Medulla oblongata (tissue), 1 donor: ENCODE data around the gene KCNQ1OT1.

ENCODE experiments used
- DNase-seq: peaks from one replicate; pipeline ENCODE4 v3.0.0-alpha.2; 2015; ENCODE audit errors: extremely low spot score

The KCNQ1OT1 gene

GRCh38 chr11:2594267-2594666 lies 105.5 kb downstream of the KCNQ1OT1 start:
- DNase-seq: no peak

- no peak for DNase-seq
Measured at GRCh38 chr11:2593393-2593950, 106.3 kb downstream of the KCNQ1OT1 start.

DNA sequence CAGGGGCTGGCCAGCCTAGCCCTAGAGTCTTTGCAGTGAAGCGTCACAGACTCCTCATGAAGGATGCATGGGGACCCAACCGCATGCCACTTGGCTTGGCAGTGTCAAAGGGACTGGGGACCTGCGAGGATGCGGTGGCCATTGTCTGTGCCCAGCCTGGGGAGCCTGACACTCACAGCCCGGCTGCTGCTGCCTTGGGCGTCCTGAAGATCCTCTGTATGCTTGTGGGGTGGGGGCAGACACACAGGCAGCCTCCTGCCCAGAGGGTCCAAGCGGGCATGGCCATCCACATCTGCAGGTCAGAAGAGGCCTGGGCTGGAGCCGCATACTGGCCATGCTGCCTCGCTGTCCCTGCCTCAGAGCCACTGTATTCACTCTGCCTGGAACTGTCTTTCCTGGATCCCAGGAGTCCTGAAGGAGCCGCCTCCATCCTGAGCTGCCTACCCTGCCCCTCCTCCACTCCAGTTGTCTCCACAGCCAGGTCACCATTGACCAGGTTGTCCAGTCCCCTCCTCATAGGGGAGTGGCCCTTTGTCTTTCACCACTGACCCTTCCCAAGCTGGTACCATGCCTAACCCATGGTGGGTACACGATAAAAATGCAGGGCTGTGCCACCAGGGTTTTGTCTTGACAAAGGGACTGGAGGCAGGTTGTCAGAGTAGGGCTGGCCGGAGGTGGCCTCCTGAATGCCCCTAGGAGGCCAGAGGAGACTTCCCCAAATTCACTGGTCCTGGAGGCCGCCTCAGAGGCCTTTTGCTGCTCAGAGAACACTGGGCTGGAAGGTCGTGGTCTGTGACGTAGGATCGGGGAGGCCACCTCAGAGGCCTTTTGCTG lies 107.0 kb downstream of the KCNQ1OT1 start:
- no peak for DNase-seq

DNA sequence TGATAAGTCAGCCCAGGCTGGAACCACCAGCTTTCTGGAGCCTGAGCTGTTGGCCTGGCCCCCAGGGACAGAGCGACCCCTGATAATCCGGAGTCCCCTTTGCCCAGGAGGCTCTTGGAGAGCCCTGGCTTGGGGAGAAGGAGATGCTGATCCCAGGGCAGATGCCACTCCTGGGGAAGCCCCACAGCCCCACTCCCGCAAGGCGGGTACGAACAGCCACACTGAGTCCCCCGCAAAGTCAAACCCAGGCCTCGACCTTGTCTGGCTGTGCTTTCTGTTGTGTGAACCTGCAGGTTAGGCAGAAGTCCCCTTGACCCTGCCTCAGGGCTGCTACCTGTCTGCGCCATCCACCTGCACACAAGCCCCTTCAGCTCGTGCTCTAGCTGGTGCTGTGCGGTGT lies 108.0 kb downstream of the KCNQ1OT1 start:
- no peak for DNase-seq

DNA sequence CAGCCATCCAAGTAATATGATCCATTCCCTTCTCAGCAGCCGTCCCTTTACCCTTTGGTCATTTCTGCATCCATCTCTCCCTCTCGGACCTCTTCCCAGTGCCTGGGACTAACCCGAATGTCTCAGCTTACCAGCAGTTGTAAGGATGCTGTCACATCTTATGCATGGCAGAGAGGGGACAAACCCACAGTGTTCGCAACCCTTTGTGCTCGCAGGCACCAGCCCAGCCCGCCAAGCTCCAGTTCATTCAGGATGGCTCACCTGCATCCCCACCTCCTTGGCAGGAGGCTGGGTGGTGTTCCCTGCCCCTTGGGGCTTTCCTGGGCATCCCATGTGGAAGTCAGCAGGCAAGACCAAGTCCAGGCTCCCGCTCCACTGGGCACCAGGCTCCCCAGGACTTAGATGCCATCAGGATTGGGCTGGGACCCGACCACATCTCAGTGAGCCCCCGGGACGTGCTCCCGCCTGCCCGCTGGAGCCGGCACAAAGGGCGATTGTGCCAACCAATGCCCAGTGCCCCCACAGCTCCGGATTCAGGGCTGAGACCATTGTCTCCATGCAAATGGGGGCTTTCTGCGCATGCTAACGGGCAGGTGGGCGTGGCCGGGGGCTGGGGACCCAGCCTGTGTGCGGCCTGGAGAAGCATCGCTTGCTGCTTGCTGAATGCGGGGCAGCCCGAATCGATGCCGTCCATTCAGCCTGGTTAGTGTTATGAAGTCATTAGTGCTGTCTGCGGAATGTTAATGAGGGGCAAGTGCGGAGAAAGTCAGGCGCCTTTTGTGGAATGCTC lies 108.6 kb downstream of the KCNQ1OT1 start:
- DNase-seq: peak; percentile 83

DNA sequence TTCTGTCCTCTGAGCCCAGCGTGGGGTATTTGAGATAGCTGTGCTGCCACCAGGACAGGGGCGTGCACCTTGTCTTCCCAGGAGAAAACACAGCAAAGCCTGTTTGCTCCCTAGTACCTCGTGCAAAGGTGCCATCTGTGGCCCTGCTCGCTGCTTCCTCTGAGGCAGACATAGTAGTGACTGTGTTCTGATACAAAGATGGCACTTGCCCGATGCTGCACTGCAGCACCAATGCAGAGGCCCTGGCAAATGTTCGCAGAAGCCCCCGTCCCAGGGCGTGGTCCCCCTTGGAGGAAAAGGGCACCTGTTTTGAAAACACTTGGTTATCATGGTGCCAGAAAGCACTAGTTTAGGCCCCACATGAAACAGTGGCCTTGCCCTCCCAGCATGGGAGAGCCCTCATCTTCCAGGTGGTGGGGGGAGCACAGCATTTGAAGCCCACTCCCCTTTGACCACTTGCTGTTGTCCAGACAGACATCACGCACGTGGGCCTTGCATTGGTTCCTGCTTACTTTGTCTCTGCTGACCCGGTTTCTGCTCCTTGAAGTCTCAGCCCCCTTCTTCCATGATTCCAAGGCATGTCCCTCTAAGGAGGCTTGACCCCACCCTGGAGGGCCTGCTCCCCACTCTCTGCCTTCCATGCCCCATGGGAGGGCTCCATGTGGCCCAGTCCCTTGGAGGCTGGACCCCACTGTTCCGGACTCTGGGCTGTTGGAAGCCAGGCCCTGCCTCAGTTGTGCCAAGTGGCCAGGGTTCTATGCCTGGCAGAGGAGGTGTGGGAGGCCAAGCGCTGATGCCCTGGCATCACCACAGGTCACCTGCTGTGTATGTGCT lies 109.4 kb downstream of the KCNQ1OT1 start:
- DNase-seq: no peak

DNA sequence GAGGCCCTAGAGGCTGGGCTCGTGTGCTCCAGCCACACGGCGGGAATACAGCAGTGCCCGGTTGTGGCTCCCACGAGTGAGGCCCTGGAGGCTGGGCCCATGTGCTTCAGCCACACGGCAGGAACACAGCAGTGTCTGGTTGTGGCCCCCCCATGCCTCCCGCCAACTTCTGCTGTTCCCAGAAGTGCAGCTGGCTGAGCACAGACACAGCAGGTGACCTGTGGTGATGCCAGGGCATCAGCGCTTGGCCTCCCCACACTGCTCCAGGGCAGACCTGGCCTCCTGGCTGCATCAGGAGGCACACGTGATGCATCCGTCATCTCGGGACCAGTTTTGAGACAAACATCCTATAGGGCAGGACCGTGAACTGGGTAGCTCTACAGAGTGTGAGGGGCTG lies 110.3 kb downstream of the KCNQ1OT1 start:
- no peak for DNase-seq

DNA sequence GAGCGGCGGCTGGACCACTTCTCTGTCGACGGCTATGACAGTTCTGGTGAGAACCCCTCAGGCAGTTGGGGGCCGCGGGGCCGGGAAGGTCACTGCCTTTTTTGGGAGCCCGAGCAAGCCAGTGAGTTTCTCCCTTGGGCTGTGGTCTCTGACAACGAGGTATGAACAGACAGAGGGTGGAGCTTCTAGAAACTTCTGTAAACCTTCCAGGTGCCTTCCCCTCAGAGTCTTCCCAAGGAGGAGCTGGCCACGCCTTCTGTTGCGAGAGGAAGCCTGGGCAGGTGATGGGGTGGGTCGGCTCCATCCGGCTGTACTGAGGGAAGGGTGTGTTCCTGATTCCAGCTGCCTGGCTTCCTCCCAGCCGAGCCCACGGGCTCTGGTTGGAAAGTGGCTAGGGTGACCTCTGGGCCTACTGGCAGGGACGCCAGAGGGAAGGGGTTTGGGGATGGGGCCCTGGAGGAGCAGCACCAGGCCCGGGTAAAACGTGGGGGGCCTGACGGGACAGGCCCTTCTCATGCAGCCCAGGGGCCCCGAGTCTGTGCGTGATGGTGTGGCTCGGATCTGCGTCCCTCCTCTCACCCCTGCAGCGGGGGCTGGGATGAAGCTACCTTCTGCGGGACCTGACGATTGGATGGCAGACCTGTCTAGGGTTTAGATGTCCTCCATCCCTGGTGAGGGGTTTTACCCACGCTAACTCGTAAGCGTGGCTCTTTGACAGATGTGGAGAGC lies 110.8 kb downstream of the KCNQ1OT1 start:
- DNase-seq: no peak

GRCh38 chr11:2587976-2588748 lies 111.6 kb downstream of the KCNQ1OT1 start:
- DNase-seq: no peak

DNA sequence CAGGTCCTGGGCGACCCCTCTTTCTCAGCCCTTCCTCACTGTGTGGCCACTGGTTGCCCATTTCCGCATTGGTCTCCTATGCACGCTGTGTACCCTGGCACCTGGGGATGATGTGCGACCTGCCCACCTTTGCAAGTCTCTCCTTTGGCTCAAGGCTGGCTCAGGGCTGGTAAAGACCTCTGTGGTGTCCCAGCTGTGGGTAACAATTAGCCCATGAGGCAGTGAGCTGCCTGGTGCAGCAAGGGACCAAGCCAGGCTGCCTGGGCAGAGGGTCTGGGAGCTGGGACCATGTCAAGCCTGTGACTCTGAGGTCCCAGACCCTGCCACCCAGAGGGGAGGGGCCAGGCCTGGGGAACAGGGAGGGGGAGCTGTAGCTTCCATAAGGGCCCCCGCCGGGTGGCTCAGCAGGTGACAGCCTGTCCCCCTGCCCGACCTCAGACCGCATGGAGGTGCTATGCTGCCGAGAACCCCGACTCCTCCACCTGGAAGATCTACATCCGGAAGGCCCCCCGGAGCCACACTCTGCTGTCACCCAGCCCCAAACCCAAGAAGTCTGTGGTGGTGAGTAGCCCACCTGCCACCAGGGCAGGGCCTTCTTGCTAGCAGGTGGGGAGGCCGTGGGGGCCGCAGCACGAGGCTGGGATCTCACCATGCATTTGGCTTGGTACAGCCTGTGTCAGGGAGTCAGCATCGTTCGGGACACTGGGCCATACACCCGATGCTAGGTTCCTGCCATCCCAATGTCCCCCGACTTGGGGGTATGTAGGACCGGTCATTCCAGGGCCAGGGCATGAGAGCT lies 112.5 kb downstream of the KCNQ1OT1 start:
- no peak for DNase-seq

DNA sequence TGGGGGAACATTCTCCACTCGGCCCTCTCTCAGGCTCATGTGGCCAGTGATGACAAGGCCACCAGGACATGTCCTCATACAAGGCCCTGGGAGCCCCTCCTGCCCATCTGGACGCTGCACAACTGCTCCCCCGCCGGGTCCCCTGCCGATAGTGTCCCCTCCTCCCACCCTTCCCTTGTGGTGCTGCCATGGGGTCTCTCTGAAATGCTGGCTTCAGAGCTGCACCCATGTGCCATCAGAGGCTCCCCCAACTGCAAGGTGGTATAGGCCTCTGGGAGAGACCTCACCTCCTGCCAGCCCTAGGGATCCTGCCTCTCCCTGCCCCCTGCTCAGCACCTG lies 113.0 kb downstream of the KCNQ1OT1 start:
- DNase-seq: no peak

DNA sequence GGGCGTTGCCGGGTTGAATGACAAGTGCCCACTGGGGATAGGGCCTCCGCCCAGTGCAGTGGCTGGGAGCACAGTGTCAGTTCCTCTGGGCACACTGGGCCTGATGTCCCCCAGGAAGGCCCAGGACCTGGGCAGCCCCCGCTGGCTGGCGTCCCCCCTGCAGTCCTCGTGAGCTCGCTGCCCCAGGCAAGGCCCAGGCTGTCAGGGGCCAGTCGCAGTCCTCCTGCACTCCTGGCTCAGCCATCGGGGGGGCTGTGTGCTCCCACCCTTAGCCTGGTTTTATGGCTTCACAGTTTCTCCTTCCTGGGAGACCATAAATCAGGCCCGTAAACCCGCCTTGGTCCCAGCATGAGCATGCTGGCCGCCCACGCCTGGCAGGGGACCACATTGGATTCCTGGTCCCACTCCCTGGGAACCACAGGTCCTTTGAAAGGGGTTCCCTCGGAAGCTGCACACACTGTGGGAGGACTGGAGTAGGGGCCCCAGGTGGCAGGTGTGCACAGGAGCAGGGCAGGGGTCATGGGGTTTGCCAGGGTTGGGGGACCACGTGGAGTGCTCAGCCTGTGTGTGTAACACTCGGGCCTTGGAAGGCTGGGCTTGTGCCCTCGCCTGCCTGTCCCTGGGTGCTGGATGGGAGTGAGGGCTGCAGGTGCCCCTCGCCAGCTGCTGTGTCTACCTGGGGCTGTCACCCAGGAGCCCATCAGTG lies 113.6 kb downstream of the KCNQ1OT1 start:
- no peak for DNase-seq

DNA sequence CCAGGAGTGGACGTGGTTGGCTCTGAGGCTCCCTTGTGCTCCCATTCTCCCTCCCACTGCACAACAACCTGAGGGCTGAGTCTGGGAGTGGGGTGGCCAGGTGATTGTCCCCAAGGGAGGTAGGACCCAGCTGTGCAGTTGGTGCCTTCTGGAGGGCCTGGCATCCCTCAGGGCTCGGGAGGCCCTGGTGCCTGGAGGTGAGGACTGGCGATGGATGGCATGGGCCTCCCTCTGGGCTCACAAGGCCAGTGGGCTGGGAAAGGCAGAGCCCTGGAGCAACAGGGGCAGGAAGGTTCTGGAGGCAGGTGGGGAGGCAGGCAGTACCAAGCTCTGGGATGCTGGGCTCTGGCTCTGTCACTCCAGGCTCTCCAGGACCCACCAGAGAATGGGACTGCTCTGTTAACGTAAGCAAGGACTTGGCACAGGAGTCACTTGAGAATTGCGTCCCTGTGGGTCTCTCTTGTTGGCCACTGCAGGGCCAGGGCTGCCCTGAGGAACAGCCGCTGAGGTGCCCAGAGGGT lies 114.2 kb downstream of the KCNQ1OT1 start:
- DNase-seq: no peak

DNA sequence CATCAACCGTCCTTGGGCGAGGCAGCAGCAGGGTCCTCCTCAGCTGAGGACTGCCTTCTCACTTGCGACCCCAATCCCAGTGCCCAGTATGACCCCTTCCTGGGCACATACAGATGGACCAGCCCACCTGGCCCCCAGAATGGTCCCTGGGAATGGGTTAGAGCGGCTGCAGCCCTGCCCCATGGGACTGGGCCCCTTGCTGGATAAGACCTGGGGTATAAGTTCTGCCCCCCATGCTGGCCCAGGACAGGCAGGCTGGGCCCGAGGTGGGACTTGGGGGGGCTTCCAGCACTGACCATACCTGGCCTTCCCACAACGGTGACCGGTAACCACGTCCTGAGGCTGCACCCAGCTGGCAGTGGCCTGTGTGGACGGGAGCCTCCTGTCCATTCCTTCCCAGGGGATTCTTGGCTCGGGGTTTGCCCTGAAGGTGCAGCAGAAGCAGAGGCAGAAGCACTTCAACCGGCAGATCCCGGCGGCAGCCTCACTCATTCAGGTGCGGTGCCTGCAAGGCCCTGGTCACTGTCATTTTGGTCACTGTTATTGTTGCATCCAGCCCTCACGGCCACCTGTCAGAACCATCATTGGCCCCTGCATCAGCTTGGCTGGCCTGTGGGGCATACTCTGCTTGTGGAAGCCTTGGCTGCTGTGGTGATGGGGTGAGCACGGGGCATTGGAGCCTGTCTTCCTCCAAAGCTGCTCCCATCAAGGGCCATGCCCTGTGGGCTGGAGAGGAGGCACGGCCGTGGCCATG lies 114.8 kb downstream of the KCNQ1OT1 start:
- DNase-seq: no peak

DNA sequence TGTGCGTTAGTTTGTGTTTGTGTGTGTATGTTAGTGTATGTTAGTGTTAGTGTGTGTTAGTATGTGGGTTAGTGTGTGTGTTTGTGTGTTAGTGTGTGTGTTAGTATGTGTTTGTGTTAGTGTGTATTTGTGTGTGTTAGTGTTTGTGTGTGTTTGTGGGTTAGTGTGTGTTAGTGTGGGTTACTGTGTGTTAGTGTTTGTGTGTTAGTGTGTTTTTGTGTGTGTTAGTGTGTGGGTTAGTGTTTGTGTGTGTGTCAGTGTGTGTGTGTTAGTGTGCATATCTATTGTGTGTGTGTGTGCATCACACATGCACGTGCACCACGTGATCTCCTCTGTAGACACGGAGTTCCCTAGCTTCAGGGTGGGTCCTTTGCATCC lies 115.4 kb downstream of the KCNQ1OT1 start:
- no peak for DNase-seq

GRCh38 chr11:2583605-2583958 lies 116.2 kb downstream of the KCNQ1OT1 start:
- no peak for DNase-seq

- no peak for DNase-seq
Measured at GRCh38 chr11:2582946-2583604, 116.7 kb downstream of the KCNQ1OT1 start.
